ENCODE data around the gene BTN1A1. TPM values are rescaled to one million over a fixed set of nuclear protein-coding genes. Genes with fewer than 3 reads are reported as not detected.
"Not testable (repeated sequence)": the region's sequence is repeated elsewhere in the genome, so short reads cannot be mapped to it uniquely, and the experiment has no call there.

Gene BTN1A1
- total RNA-seq, 2 experiments from 2014 or later, result not detected

GRCh38 chr6:26537846-26538571 is 37.9 kb downstream of the BTN1A1 start, which contains the start of gene HMGN4:
TSS of gene HMGN4 (plus strand) at chr6:26538366. CDS start at chr6:26545207, 6,841 bp downstream.
- no peaks in the 10 kb centered on the region for H3K9me3 Mint-ChIP-seq (ENCODE audit: low read depth)
- DNase-seq (peak; percentile 89), ATAC-seq (peak; percentile 63)
- no peaks in the 10 kb centered on the region for H3K27me3 Mint-ChIP-seq
- H3K4me3 Mint-ChIP-seq, result peak within 1 kb of the TSS; percentile 89
- intact Hi-C loops (cut with DNase I, micrococcal nuclease), result loop anchor here (1.0 to 10.0 kb wide), 15 partner anchors 15 to 937 kb away; partner anchors contain the start of genes ABT1 (in 1 of the 2), BTN2A1 (in 1 of the 2), BTN3A2 (in 1 of the 2) and ZNF184 (in 1 of the 2)
- CTCF ChIA-PET, result interaction anchor here (0.7 to 3.0 kb wide), 10 partner anchors 8 to 217 kb away, joined by 3 to 15 read pairs (median 4); no protein-coding TSS in a partner anchor
- peak within 1 kb of the TSS; percentile 99 for H3K27ac Mint-ChIP-seq
- POLR2A ChIA-PET, result interaction anchor here (0.6 to 1.7 kb wide), 11 partner anchors 16 to 339 kb away, joined by 3 to 7 read pairs (median 4); a partner anchor contains a TSS
- peaks cover 57% of the 10 kb centered on the region for H3K4me1 Mint-ChIP-seq
- H3K36me3 Mint-ChIP-seq (ENCODE audit: low read depth), result peaks cover 29% of the 10 kb centered on the region

GRCh38 chr6:26538572-26538902 is 38.4 kb downstream of the BTN1A1 start:
- CTCF ChIA-PET, result interaction anchor here (0.7 to 3.0 kb wide), 5 partner anchors 9 to 34 kb away, joined by 3 to 15 read pairs (median 4); no protein-coding TSS in a partner anchor
- POLR2A ChIA-PET, result interaction anchor here (1.2 to 1.7 kb wide), 3 partner anchors 305 to 339 kb away, joined by 3 to 7 read pairs (median 6); a partner anchor contains a TSS
- ATAC-seq (no peak), DNase-seq (no peak)
- H3K36me3 Mint-ChIP-seq (ENCODE audit: low read depth), result peaks cover 31% of the 10 kb centered on the region
- H3K4me3 Mint-ChIP-seq, result peak overlapping the region; percentile 89
- H3K27me3 Mint-ChIP-seq, result no peaks in the 10 kb centered on the region
- H3K27ac Mint-ChIP-seq, result peak overlapping the region; percentile 99
- intact Hi-C loops (cut with DNase I, micrococcal nuclease), result loop anchor here (1.0 to 10.0 kb wide), 6 partner anchors 15 to 936 kb away; partner anchors contain the start of genes BTN2A1 (in 1 of the 2) and ZNF184 (in 1 of the 2)
- H3K4me1 Mint-ChIP-seq, result peaks cover 57% of the 10 kb centered on the region
- no peaks in the 10 kb centered on the region for H3K9me3 Mint-ChIP-seq (ENCODE audit: low read depth)

GRCh38 chr6:26539071-26539615 is 39.0 kb downstream of the BTN1A1 start:
- Mint-ChIP-seq H3K4me3 (peak overlapping the region; percentile 89), H3K4me1 (peaks cover 57% of the 10 kb centered on the region), H3K27ac (peak overlapping the region; percentile 99), H3K9me3 (ENCODE audit: low read depth) (no peaks in the 10 kb centered on the region), H3K36me3 (ENCODE audit: low read depth) (peaks cover 36% of the 10 kb centered on the region), H3K27me3 (no peaks in the 10 kb centered on the region)
- ATAC-seq (no peak), DNase-seq (no peak)
- ChIA-PET CTCF (interaction anchor here (2.0 to 3.0 kb wide), 2 partner anchors 15 to 34 kb away, joined by 4 to 15 read pairs; no protein-coding TSS in a partner anchor), POLR2A (no interaction called here)
- intact Hi-C loops (cut with DNase I, micrococcal nuclease), result loop anchor here in 1 of 2 experiments (5.0 to 10.0 kb wide), 4 partner anchors 82 to 936 kb away; partner anchors contain the start of genes BTN2A1 and ZNF184

GRCh38 chr6:26541579-26541978 is 41.5 kb downstream of the BTN1A1 start:
- ChIA-PET CTCF (interaction anchor here (0.6 to 1.3 kb wide), 2 partner anchors 10 to 54 kb away, joined by 3 to 5 read pairs; no protein-coding TSS in a partner anchor), POLR2A (no interaction called here)
- peaks cover 49% of the 10 kb centered on the region for H3K4me1 Mint-ChIP-seq
- no peak overlapping the region for H3K4me3 Mint-ChIP-seq
- DNase-seq (no peak), ATAC-seq (no peak)
- H3K27ac Mint-ChIP-seq, result peak overlapping the region; percentile 25
- no peaks in the 10 kb centered on the region for H3K9me3 Mint-ChIP-seq (ENCODE audit: low read depth)
- intact Hi-C loops (cut with DNase I, micrococcal nuclease), result no loop called here
- no peaks in the 10 kb centered on the region for H3K27me3 Mint-ChIP-seq
- peaks cover 56% of the 10 kb centered on the region for H3K36me3 Mint-ChIP-seq (ENCODE audit: low read depth)

- Mint-ChIP-seq H3K36me3 (ENCODE audit: low read depth) (peaks cover 59% of the 10 kb centered on the region), H3K9me3 (ENCODE audit: low read depth) (no peaks in the 10 kb centered on the region), H3K27ac (peak overlapping the region; percentile 59), H3K4me1 (peaks cover 40% of the 10 kb centered on the region), H3K27me3 (no peaks in the 10 kb centered on the region), H3K4me3 (no peak overlapping the region)
- ChIA-PET CTCF (no interaction called here), POLR2A (interaction anchor here (0.6 kb wide), 1 partner anchor 98 kb away, joined by 3 read pairs; no protein-coding TSS in a partner anchor)
- ATAC-seq, result peak; percentile 72
- intact Hi-C loops (cut with DNase I, micrococcal nuclease), result no loop called here
- no peak for DNase-seq
These were observed 43.9 kb downstream of the BTN1A1 start for GRCh38 chr6:26543953-26544352.

- peaks cover 37% of the 10 kb centered on the region for H3K4me1 Mint-ChIP-seq
- no peaks in the 10 kb centered on the region for H3K9me3 Mint-ChIP-seq (ENCODE audit: low read depth)
- no peak for ATAC-seq
- no peak overlapping the region for H3K4me3 Mint-ChIP-seq
- CTCF ChIA-PET, result no interaction called here
- H3K36me3 Mint-ChIP-seq (ENCODE audit: low read depth), result peaks cover 55% of the 10 kb centered on the region
- no peak overlapping the region for H3K27ac Mint-ChIP-seq
- DNase-seq, result no peak
- H3K27me3 Mint-ChIP-seq, result no peaks in the 10 kb centered on the region
- POLR2A ChIA-PET, result interaction anchor here (0.6 kb wide), 1 partner anchor 180 kb away, joined by 3 read pairs; no protein-coding TSS in a partner anchor
- intact Hi-C loops (cut with DNase I, micrococcal nuclease), result no loop called here
These were observed 44.4 kb downstream of the BTN1A1 start for GRCh38 chr6:26544473-26544872.

- H3K27me3 Mint-ChIP-seq, result no peaks in the 10 kb centered on the region
- peaks cover 49% of the 10 kb centered on the region for H3K36me3 Mint-ChIP-seq (ENCODE audit: low read depth)
- ChIA-PET CTCF (interaction anchor here (0.8 to 1.6 kb wide), 2 partner anchors 8 to 474 kb away, joined by 3 to 4 read pairs; no protein-coding TSS in a partner anchor), POLR2A (no interaction called here)
- intact Hi-C loops (cut with DNase I, micrococcal nuclease), result no loop called here
- H3K4me1 Mint-ChIP-seq, result peaks cover 36% of the 10 kb centered on the region
- ATAC-seq (no peak), DNase-seq (no peak)
- H3K27ac Mint-ChIP-seq, result no peak overlapping the region
- no peak overlapping the region for H3K4me3 Mint-ChIP-seq
- no peaks in the 10 kb centered on the region for H3K9me3 Mint-ChIP-seq (ENCODE audit: low read depth)
These were observed 45.5 kb downstream of the BTN1A1 start for GRCh38 chr6:26545627-26546026.

- ATAC-seq; H3K27me3 Mint-ChIP-seq; intact Hi-C loops (cut with DNase I, micrococcal nuclease); H3K4me3 Mint-ChIP-seq; DNase-seq; H3K9me3 Mint-ChIP-seq (ENCODE audit: low read depth): not testable (repeated sequence)
- CTCF ChIA-PET, result interaction anchor here (1.1 kb wide), 1 partner anchor 10 kb away, joined by 4 read pairs; the partner anchor contains the start of gene HMGN4
- POLR2A ChIA-PET, result interaction anchor here (0.6 kb wide), 1 partner anchor 330 kb away, joined by 4 read pairs; no protein-coding TSS in a partner anchor
- H3K36me3 Mint-ChIP-seq (ENCODE audit: low read depth), result peaks cover 37% of the 10 kb centered on the region
- H3K27ac Mint-ChIP-seq, result peak overlapping the region; percentile 8
- peaks cover 29% of the 10 kb centered on the region for H3K4me1 Mint-ChIP-seq
These were observed 47.3 kb downstream of the BTN1A1 start for GRCh38 chr6:26547363-26547762.

GRCh38 chr6:26550250-26550993 is 50.3 kb downstream of the BTN1A1 start:
- H3K27me3 Mint-ChIP-seq, result no peaks in the 10 kb centered on the region
- peaks cover 20% of the 10 kb centered on the region for H3K4me1 Mint-ChIP-seq
- ChIA-PET POLR2A (no interaction called here), CTCF (interaction anchor here (0.6 to 1.3 kb wide), 3 partner anchors 8 to 94 kb away, joined by 3 to 5 read pairs (median 4); no protein-coding TSS in a partner anchor)
- peaks cover 15% of the 10 kb centered on the region for H3K36me3 Mint-ChIP-seq (ENCODE audit: low read depth)
- H3K4me3 Mint-ChIP-seq, result peak overlapping the region; percentile 82
- ATAC-seq (peak; percentile 47), DNase-seq (peak; percentile 73)
- H3K27ac Mint-ChIP-seq, result peak overlapping the region; percentile 87
- intact Hi-C loops (cut with DNase I, micrococcal nuclease), result loop anchor here (5.0 to 10.0 kb wide), 5 partner anchors 238 to 1202 kb away; partner anchors contain the start of gene ZNF184 (in 1 of the 2)
- no peaks in the 10 kb centered on the region for H3K9me3 Mint-ChIP-seq (ENCODE audit: low read depth)

GRCh38 chr6:26552205-26552604 is 52.1 kb downstream of the BTN1A1 start:
- H3K36me3 Mint-ChIP-seq (ENCODE audit: low read depth), result no peaks in the 10 kb centered on the region
- no peak overlapping the region for H3K4me3 Mint-ChIP-seq
- intact Hi-C loops (cut with DNase I, micrococcal nuclease), result loop anchor here (5.0 to 10.0 kb wide), 5 partner anchors 240 to 1200 kb away; partner anchors contain the start of gene ZNF184 (in 1 of the 2)
- ATAC-seq (no peak), DNase-seq (no peak)
- H3K27me3 Mint-ChIP-seq, result no peaks in the 10 kb centered on the region
- ChIA-PET POLR2A (no interaction called here), CTCF (interaction anchor here (1.0 to 3.5 kb wide), 6 partner anchors 14 to 301 kb away, joined by 3 to 15 read pairs (median 4); partner anchors contain the start of gene HMGN4)
- H3K4me1 Mint-ChIP-seq, result peaks cover 27% of the 10 kb centered on the region
- H3K27ac Mint-ChIP-seq, result no peak overlapping the region
- no peaks in the 10 kb centered on the region for H3K9me3 Mint-ChIP-seq (ENCODE audit: low read depth)

All from activated CD4-positive, alpha-beta T cell treated with anti-CD3 and anti-CD28 coated beads for 36 hours (primary cell).